SK-N-SH treated with all-trans-retinoic acid at 6 μM for 48 hours (cell line): ENCODE results near the gene PTRHD1.

Experiments used
- ATAC-seq: fragments of 200-7000 bp; cut with Tn5 transposase; 3 replicates; pipeline ENCODE4 v1.9.1; 2020; ENCODE audit warnings: mild to moderate bottlenecking, moderate library complexity
- ARNTL ChIP-seq: fragments of 450-650 bp; formaldehyde crosslinking; IDR thresholded peaks from 2 replicates; pipeline ENCODE4 v1.5.0; 2020; ENCODE audit warnings: low read depth, mild to moderate bottlenecking, moderate library complexity, borderline replicate concordance
- CSDC2 ChIP-seq: fragments of 250-450 bp; sonication (Bioruptor Pico); IDR thresholded peaks from 2 replicates; pipeline ENCODE4 v1.5.0; 2020; ENCODE audit warnings: mild to moderate bottlenecking, moderate library complexity
- GLIS3 ChIP-seq: fragments of 250-450 bp; sonication (Bioruptor Pico); IDR thresholded peaks from 2 replicates; pipeline ENCODE4 v1.5.0; 2020; ENCODE audit warnings: mild to moderate bottlenecking, moderate library complexity
- ISL1 ChIP-seq: fragments of 250-450 bp; sonication (Bioruptor Pico); IDR thresholded peaks from 2 replicates; pipeline ENCODE4 v2.1.2; 2022; ENCODE audit warnings: mild to moderate bottlenecking, moderate library complexity
- PPARA ChIP-seq: fragments of 250-450 bp; sonication (Bioruptor Pico); IDR thresholded peaks from 2 replicates; pipeline ENCODE4 v1.5.0; 2020; ENCODE audit warnings: mild to moderate bottlenecking, borderline replicate concordance
- RARB ChIP-seq: fragments of 250-450 bp; sonication (Bioruptor Pico); IDR thresholded peaks from 2 replicates; pipeline ENCODE4 v1.8.0; 2021; ENCODE audit warnings: mild to moderate bottlenecking, moderate library complexity
- TCF4 ChIP-seq: fragments of 250-450 bp; sonication (Bioruptor Pico); IDR thresholded peaks from 2 replicates; pipeline ENCODE4 v1.8.0; 2021; ENCODE audit warnings: mild to moderate bottlenecking, moderate library complexity, borderline replicate concordance
- ZC3H10 ChIP-seq: fragments of 250-450 bp; sonication (Bioruptor Pico); IDR thresholded peaks from 2 replicates; pipeline ENCODE4 v1.5.1; 2021; ENCODE audit warnings: mild to moderate bottlenecking, moderate library complexity
- ZFP30 ChIP-seq: fragments of 450-650 bp; formaldehyde crosslinking; IDR thresholded peaks from 2 replicates; pipeline ENCODE4 v1.5.0; 2022; ENCODE audit warnings: mild to moderate bottlenecking, moderate library complexity
- ZNF565 ChIP-seq: fragments of 450-650 bp; formaldehyde crosslinking; conservative IDR thresholded peaks from 2 replicates; pipeline ENCODE4 v1.5.0; 2020; ENCODE audit warnings: low read depth, mild to moderate bottlenecking, moderate library complexity
- ZNF8 ChIP-seq: fragments of 450-650 bp; formaldehyde crosslinking; IDR thresholded peaks from 2 replicates; pipeline ENCODE4 v1.5.0; 2020; ENCODE audit warnings: mild to moderate bottlenecking, moderate library complexity
- TF ChIP-seq, protein P1 (sequence below): fragments of 250-450 bp; sonication (Bioruptor Pico); IDR thresholded peaks from 2 replicates; pipeline ENCODE4 v1.5.0; 2020; ENCODE audit warnings: mild to moderate bottlenecking, moderate library complexity
- TF ChIP-seq, protein P2 (sequence below): fragments of 250-450 bp; sonication (Bioruptor Pico); IDR thresholded peaks from 2 replicates; pipeline ENCODE4 v1.5.1; 2020; ENCODE audit warnings: low read depth, mild to moderate bottlenecking, moderate library complexity
- TF ChIP-seq, protein P3 (sequence below): fragments of 250-450 bp; sonication (Bioruptor Pico); IDR thresholded peaks from 2 replicates; pipeline ENCODE4 v1.8.0; 2021; ENCODE audit warnings: low read depth, mild to moderate bottlenecking, moderate library complexity, borderline replicate concordance

PTRHD1 gene

DNA sequence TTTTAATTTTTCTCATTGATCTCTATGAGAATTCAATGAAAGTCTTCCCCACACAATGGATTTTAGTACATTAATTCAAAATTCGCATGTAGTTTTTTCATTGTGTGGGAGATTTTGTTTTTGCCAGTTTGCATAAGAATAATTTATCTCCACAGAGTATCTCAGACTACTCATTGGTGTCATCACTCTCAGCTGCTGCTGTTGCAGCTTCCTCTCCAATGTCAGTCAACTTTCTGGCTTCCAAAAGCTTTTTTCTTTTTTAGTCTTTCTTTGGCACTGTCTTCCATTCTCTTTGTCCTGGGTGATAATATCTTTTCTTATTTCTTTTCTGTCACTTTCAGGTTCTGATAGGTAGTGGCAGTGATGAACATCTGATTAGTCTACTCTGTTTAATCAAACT, 50.5 kb downstream of the PTRHD1 start (continued):
- TF ChIP-seq ARNTL (CRISPR knock-in tag) (no peak), GLIS3 (CRISPR knock-in tag) (no peak), ZC3H10 (CRISPR knock-in tag) (no peak)
- TF ChIP-seq, protein P1, sequence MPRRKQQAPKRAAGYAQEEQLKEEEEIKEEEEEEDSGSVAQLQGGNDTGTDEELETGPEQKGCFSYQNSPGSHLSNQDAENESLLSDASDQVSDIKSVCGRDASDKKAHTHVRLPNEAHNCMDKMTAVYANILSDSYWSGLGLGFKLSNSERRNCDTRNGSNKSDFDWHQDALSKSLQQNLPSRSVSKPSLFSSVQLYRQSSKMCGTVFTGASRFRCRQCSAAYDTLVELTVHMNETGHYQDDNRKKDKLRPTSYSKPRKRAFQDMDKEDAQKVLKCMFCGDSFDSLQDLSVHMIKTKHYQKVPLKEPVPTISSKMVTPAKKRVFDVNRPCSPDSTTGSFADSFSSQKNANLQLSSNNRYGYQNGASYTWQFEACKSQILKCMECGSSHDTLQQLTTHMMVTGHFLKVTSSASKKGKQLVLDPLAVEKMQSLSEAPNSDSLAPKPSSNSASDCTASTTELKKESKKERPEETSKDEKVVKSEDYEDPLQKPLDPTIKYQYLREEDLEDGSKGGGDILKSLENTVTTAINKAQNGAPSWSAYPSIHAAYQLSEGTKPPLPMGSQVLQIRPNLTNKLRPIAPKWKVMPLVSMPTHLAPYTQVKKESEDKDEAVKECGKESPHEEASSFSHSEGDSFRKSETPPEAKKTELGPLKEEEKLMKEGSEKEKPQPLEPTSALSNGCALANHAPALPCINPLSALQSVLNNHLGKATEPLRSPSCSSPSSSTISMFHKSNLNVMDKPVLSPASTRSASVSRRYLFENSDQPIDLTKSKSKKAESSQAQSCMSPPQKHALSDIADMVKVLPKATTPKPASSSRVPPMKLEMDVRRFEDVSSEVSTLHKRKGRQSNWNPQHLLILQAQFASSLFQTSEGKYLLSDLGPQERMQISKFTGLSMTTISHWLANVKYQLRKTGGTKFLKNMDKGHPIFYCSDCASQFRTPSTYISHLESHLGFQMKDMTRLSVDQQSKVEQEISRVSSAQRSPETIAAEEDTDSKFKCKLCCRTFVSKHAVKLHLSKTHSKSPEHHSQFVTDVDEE (CRISPR knock-in tag), result no peak

DNA sequence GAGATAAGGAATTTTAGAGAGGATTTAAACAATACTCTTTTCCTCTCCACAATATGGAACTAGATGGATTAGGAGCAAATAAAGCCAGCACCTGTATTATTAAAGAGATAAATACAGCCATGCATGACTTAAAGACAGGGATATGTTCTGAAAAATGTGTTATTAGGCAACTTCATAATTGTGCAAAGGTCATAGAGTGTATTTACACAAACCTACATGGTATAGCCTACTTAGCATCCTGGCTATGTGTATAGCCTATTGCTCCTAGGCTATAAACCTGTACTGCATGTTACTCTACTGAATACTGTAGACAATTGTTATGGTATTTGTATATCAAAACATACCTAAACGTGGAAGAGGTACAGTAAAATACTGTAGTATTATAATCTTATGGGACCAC, 53.0 kb downstream of the PTRHD1 start:
- ATAC-seq, result no peak
- TF ChIP-seq ZNF565 (CRISPR knock-in tag) (no peak), ARNTL (CRISPR knock-in tag) (no peak), ZNF8 (CRISPR knock-in tag) (no peak), ZFP30 (CRISPR knock-in tag) (no peak), ISL1 (CRISPR knock-in tag) (no peak), RARB (CRISPR knock-in tag) (no peak), CSDC2 (CRISPR knock-in tag) (no peak), ZC3H10 (CRISPR knock-in tag) (no peak), PPARA (CRISPR knock-in tag) (no peak), TCF4 (no peak)
- TF ChIP-seq, protein P2, sequence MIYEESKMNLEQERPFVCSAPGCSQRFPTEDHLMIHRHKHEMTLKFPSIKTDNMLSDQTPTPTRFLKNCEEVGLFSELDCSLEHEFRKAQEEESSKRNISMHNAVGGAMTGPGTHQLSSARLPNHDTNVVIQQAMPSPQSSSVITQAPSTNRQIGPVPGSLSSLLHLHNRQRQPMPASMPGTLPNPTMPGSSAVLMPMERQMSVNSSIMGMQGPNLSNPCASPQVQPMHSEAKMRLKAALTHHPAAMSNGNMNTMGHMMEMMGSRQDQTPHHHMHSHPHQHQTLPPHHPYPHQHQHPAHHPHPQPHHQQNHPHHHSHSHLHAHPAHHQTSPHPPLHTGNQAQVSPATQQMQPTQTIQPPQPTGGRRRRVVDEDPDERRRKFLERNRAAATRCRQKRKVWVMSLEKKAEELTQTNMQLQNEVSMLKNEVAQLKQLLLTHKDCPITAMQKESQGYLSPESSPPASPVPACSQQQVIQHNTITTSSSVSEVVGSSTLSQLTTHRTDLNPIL (CRISPR knock-in tag), result no peak
- TF ChIP-seq, protein P3, sequence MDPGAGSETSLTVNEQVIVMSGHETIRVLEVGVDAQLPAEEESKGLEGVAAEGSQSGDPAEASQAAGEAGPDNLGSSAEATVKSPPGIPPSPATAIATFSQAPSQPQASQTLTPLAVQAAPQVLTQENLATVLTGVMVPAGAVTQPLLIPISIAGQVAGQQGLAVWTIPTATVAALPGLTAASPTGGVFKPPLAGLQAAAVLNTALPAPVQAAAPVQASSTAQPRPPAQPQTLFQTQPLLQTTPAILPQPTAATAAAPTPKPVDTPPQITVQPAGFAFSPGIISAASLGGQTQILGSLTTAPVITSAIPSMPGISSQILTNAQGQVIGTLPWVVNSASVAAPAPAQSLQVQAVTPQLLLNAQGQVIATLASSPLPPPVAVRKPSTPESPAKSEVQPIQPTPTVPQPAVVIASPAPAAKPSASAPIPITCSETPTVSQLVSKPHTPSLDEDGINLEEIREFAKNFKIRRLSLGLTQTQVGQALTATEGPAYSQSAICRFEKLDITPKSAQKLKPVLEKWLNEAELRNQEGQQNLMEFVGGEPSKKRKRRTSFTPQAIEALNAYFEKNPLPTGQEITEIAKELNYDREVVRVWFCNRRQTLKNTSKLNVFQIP (CRISPR knock-in tag), result no peak
